Activated T-helper 1 cell treated with anti-CD3 and anti-CD28 coated beads, Interleukin-12 subunit alpha, Interleukin-12 subunit beta, Interleukin-2, Interleukin-4 antibody, amounts not matched to agents 30 ng/mL and 10 ng/mL and 1 ng/mL, durations not matched to agents 14 hours and 24 hours and 36 hours (primary cell): Measurements from ENCODE around the gene LAMP2. TPM values are rescaled to one million over a fixed set of nuclear protein-coding genes. Genes with fewer than 3 reads are reported as not detected.

Experiments
- DNase-seq: peaks from one replicate; pipeline ENCODE4 v3.0.0; 2021; ENCODE audit warnings: low spot score
- H3K27ac Mint-ChIP-seq: one replicate; pipeline ENCODE4 v1.8.0; 2021; ENCODE audit warnings: mild to moderate bottlenecking, mixed read lengths
- H3K27me3 Mint-ChIP-seq: one replicate; pipeline ENCODE4 v1.8.0; 2022; ENCODE audit warnings: mild to moderate bottlenecking, moderate library complexity, mixed read lengths; ENCODE audit not compliant: insufficient read depth
- H3K36me3 Mint-ChIP-seq: one replicate; pipeline ENCODE4 v1.8.0; 2021; ENCODE audit warnings: low read depth, mixed read lengths
- H3K4me1 Mint-ChIP-seq: one replicate; pipeline ENCODE4 v1.8.0; 2021; ENCODE audit warnings: low read depth, mixed read lengths
- H3K4me3 Mint-ChIP-seq: one replicate; pipeline ENCODE4 v1.8.0; 2021; ENCODE audit warnings: mild to moderate bottlenecking, moderate library complexity, mixed read lengths
- H3K9me3 Mint-ChIP-seq: one replicate; pipeline ENCODE4 v1.8.0; 2021; ENCODE audit warnings: mixed read lengths
- intact Hi-C: fragments of 100-400 bp; cut with micrococcal nuclease; formaldehyde crosslinking; loops from one replicate; pipeline ENCODE4 v1.15.1; 2024
- total RNA-seq: library from RNA; stranded (reverse); gene quantifications from 2 replicates; pipeline ENCODE4 v1.2.3, GENCODE V29; 2022

Gene LAMP2
- total RNA-seq, 1 donor from 2014 or later = 42.7 TPM

GRCh38 chrX:120452131-120452530 lies 17.0 kb downstream of the LAMP2 start:
- Mint-ChIP-seq H3K4me1 (peaks cover 16% of the 10 kb centered on the region), H3K9me3 (no peaks in the 10 kb centered on the region), H3K27ac (peak overlapping the region; percentile 21), H3K36me3 (peaks cover 20% of the 10 kb centered on the region), H3K27me3 (no peaks in the 10 kb centered on the region), H3K4me3 (no peak overlapping the region)
- intact Hi-C loops = loop anchor here (2.0 kb wide), 1 partner anchor 17 kb away; the partner anchor contains the start of gene LAMP2
- no peak for DNase-seq

- no peak overlapping the region for H3K4me3 Mint-ChIP-seq
- no peak overlapping the region for H3K27ac Mint-ChIP-seq
- H3K36me3 Mint-ChIP-seq = peaks cover 21% of the 10 kb centered on the region
- no peaks in the 10 kb centered on the region for H3K9me3 Mint-ChIP-seq
- no peaks in the 10 kb centered on the region for H3K27me3 Mint-ChIP-seq
- intact Hi-C loops = no loop called here
- peaks cover 14% of the 10 kb centered on the region for H3K4me1 Mint-ChIP-seq
- no peak for DNase-seq
These were observed 18.9 kb downstream of the LAMP2 start for GRCh38 chrX:120450163-120450562.

- Mint-ChIP-seq H3K9me3 (no peaks in the 10 kb centered on the region), H3K4me1 (peaks cover 6% of the 10 kb centered on the region), H3K36me3 (peaks cover 20% of the 10 kb centered on the region), H3K4me3 (no peak overlapping the region), H3K27me3 (no peaks in the 10 kb centered on the region), H3K27ac (no peak overlapping the region)
- DNase-seq = no peak
- intact Hi-C loops = no loop called here
These were observed 22.6 kb downstream of the LAMP2 start for GRCh38 chrX:120446498-120446897.

- no peak for DNase-seq
- Mint-ChIP-seq H3K9me3 (no peaks in the 10 kb centered on the region), H3K4me1 (peaks cover 6% of the 10 kb centered on the region), H3K27me3 (no peaks in the 10 kb centered on the region), H3K4me3 (no peak overlapping the region), H3K27ac (no peak overlapping the region), H3K36me3 (peaks cover 13% of the 10 kb centered on the region)
- intact Hi-C loops = no loop called here
These were observed 29.2 kb downstream of the LAMP2 start for GRCh38 chrX:120439921-120440320.

GRCh38 chrX:120429776-120430540 lies 39.1 kb downstream of the LAMP2 start:
- Mint-ChIP-seq H3K36me3 (peaks cover 14% of the 10 kb centered on the region), H3K27me3 (no peaks in the 10 kb centered on the region), H3K9me3 (no peaks in the 10 kb centered on the region), H3K27ac (no peak overlapping the region), H3K4me3 (no peak overlapping the region), H3K4me1 (peaks cover 6% of the 10 kb centered on the region)
- intact Hi-C loops = no loop called here
- no peak for DNase-seq

- Mint-ChIP-seq H3K27ac (no peak overlapping the region), H3K27me3 (no peaks in the 10 kb centered on the region), H3K36me3 (peaks cover 12% of the 10 kb centered on the region), H3K4me3 (no peak overlapping the region), H3K4me1 (peaks cover 6% of the 10 kb centered on the region), H3K9me3 (no peaks in the 10 kb centered on the region)
- intact Hi-C loops = no loop called here
- no peak for DNase-seq
These were observed 40.8 kb downstream of the LAMP2 start for GRCh38 chrX:120428309-120428708.

- Mint-ChIP-seq H3K4me3 (no peak overlapping the region), H3K27me3 (no peaks in the 10 kb centered on the region), H3K36me3 (no peaks in the 10 kb centered on the region), H3K9me3 (no peaks in the 10 kb centered on the region), H3K27ac (no peak overlapping the region), H3K4me1 (peaks cover 6% of the 10 kb centered on the region)
- intact Hi-C loops = no loop called here
- no peak for DNase-seq
These were observed 42.5 kb downstream of the LAMP2 start for GRCh38 chrX:120426599-120426998.

GRCh38 chrX:120419463-120419862 lies 49.6 kb downstream of the LAMP2 start:
- no peaks in the 10 kb centered on the region for H3K27me3 Mint-ChIP-seq
- no peak for DNase-seq
- no peaks in the 10 kb centered on the region for H3K36me3 Mint-ChIP-seq
- H3K27ac Mint-ChIP-seq = no peak overlapping the region
- intact Hi-C loops = no loop called here
- no peak overlapping the region for H3K4me3 Mint-ChIP-seq
- no peaks in the 10 kb centered on the region for H3K9me3 Mint-ChIP-seq
- H3K4me1 Mint-ChIP-seq = peaks cover 10% of the 10 kb centered on the region

- Mint-ChIP-seq H3K4me3 (no peak overlapping the region), H3K36me3 (peaks cover 2% of the 10 kb centered on the region), H3K9me3 (no peaks in the 10 kb centered on the region), H3K27ac (no peak overlapping the region), H3K27me3 (no peaks in the 10 kb centered on the region), H3K4me1 (no peaks in the 10 kb centered on the region)
- intact Hi-C loops = no loop called here
- no peak for DNase-seq
These were observed 60.9 kb downstream of the LAMP2 start for GRCh38 chrX:120408168-120408567.

GRCh38 chrX:120406638-120407037 lies 62.5 kb downstream of the LAMP2 start:
- Mint-ChIP-seq H3K27ac (no peak overlapping the region), H3K4me1 (no peaks in the 10 kb centered on the region), H3K36me3 (peaks cover 2% of the 10 kb centered on the region), H3K9me3 (no peaks in the 10 kb centered on the region), H3K27me3 (no peaks in the 10 kb centered on the region), H3K4me3 (no peak overlapping the region)
- DNase-seq = no peak
- intact Hi-C loops = no loop called here

- no peaks in the 10 kb centered on the region for H3K4me1 Mint-ChIP-seq
- H3K36me3 Mint-ChIP-seq = peaks cover 2% of the 10 kb centered on the region
- intact Hi-C loops = no loop called here
- H3K9me3 Mint-ChIP-seq = no peaks in the 10 kb centered on the region
- H3K27me3 Mint-ChIP-seq = peaks cover 2% of the 10 kb centered on the region
- no peak for DNase-seq
- no peak overlapping the region for H3K27ac Mint-ChIP-seq
- H3K4me3 Mint-ChIP-seq = no peak overlapping the region
These were observed 66.7 kb downstream of the LAMP2 start for GRCh38 chrX:120402369-120402768.

GRCh38 chrX:120401301-120401700 lies 67.8 kb downstream of the LAMP2 start:
- Mint-ChIP-seq H3K4me3 (no peak overlapping the region), H3K4me1 (no peaks in the 10 kb centered on the region), H3K27ac (no peak overlapping the region), H3K27me3 (peaks cover 2% of the 10 kb centered on the region), H3K36me3 (peaks cover 2% of the 10 kb centered on the region), H3K9me3 (no peaks in the 10 kb centered on the region)
- DNase-seq = no peak
- intact Hi-C loops = no loop called here

- no peak overlapping the region for H3K4me3 Mint-ChIP-seq
- intact Hi-C loops = loop anchor here (1.0 kb wide), 1 partner anchor 95 kb away; no protein-coding TSS in a partner anchor
- no peak overlapping the region for H3K27ac Mint-ChIP-seq
- peaks cover 6% of the 10 kb centered on the region for H3K27me3 Mint-ChIP-seq
- H3K36me3 Mint-ChIP-seq = no peaks in the 10 kb centered on the region
- H3K4me1 Mint-ChIP-seq = no peaks in the 10 kb centered on the region
- DNase-seq = no peak
- no peaks in the 10 kb centered on the region for H3K9me3 Mint-ChIP-seq
These were observed 88.4 kb downstream of the LAMP2 start for GRCh38 chrX:120380699-120381098.
